Smooth muscle cell of the coronary artery (primary cell): ENCODE data around the gene GABRQ. TPM values are rescaled to one million over a fixed set of nuclear protein-coding genes. Genes with fewer than 3 reads are reported as not detected.

Source experiments
- total RNA-seq: library from RNA; depleted of rRNA; stranded (reverse); fragments of >200 nt; gene quantifications from 2 replicates; pipeline ENCODE4 v1.2.3, GENCODE V29; 2014; ENCODE audit warnings: low replicate concordance

Gene GABRQ
- total RNA-seq, result not detected in 2 replicates

DNA sequence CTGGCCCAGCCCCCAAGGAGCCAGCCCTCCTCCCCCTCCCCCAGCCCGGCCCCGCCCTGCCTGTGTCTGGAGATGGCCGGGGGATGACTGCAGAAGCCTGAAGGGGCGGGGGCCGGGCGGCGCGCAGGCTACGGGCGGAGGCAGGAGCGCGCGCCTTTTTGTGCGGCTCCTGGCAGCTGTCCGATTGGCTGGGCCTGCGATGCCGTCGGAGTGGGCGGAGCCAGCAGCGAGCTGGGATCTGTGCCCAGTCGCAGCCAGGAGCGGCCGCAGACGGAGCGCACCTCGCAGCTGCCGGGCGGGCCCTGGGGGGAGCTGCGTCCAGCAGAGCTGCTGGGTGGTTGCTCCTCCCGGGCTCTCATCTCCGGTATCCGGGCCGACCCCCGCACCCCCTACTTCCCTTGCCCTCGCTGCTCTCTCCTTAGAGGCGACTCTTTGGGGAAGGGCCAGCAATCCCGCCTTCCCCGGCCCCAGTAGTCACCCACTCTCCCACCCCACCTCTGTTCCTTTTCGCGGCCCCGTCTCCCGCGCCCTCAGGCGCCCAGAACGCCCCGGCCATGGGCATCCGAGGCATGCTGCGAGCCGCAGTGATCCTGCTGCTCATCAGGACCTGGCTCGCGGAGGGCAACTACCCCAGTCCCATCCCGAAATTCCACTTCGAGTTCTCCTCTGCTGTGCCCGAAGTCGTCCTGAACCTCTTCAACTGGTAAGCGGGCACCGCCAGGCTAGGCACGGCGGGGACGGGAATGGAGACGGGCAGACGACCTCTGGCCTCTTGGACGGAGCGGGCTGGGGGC, at the start of gene GABRQ:
GABRQ (plus strand) TSS at position 247 of the 794 bp plus-strand sequence; CDS start at position 555, 308 bp downstream.

DNA sequence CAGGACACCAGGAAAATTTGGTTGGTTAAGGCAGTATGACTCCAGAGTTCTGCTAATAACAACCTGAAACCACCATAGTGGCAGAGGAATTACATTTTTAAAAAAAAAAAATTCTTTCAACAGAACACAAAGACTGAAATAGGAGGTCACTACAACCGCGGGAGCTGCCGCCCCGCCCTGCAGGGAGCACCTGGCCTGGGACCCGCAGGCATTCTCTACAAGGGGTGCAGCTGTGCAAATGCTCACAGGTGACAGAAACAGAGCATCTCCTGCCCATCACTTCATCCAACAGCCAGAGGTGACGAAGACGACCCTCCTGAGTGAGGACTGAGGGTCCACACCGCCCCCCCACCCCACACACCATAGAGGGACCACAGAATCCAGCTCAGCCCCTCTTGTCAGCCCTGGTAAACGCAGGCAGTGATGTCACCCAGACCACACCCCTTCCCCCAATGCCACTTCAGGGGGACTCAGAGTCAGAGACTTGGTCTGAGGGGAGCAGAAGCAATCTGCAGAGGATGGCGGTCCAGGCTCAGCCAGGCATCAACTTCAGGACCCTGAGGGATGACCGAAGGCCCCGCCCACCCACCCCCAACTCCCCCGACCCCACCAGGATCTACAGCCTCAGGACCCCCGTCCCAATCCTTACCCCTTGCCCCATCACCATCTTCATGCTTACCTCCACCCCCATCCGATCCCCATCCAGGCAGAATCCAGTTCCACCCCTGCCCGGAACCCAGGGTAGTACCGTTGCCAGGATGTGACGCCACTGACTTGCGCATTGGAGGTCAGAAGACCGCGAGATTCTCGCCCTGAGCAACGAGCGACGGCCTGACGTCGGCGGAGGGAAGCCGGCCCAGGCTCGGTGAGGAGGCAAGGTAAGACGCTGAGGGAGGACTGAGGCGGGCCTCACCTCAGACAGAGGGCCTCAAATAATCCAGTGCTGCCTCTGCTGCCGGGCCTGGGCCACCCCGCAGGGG, 60.5 kb downstream of the GABRQ start, which contains the start of gene MAGEA3:
MAGEA3 (plus strand) TSS at position 843 of the 980 bp plus-strand sequence. CDS start 2,039 bp downstream, outside the sequence.

Other genes with a start within 250 kb of the GABRQ start
- not detected in 2 replicates for gene GABRA3, start 186.6 kb upstream of the GABRQ start, total RNA-seq
- gene MAGEA3, start 60.9 kb downstream of the GABRQ start, total RNA-seq, result 0.15 TPM in 1 of 2 replicates, not detected in the other
- gene CSAG2, start 71.4 kb downstream of the GABRQ start, total RNA-seq, result not detected in 2 replicates
- not detected in 2 replicates for gene MAGEA2B, start 76.7 kb downstream of the GABRQ start, total RNA-seq
- not detected in 2 replicates for gene CSAG1, start 95.8 kb downstream of the GABRQ start, total RNA-seq
- 0.08 TPM in 1 of 2 replicates, not detected in the other for gene MAGEA12, start 95.9 kb downstream of the GABRQ start, total RNA-seq
- not detected in 2 replicates for gene MAGEA2, start 115.9 kb downstream of the GABRQ start, total RNA-seq
- gene CSAG3, start 121.3 kb downstream of the GABRQ start, total RNA-seq, result not detected in 2 replicates
- gene MAGEA6, start 131.8 kb downstream of the GABRQ start, total RNA-seq, result not detected in 2 replicates
- 19.0 and 31.3 TPM in 2 replicates for gene CETN2, start 192.9 kb downstream of the GABRQ start, total RNA-seq
- 13.9 and 18.9 TPM in 2 replicates for gene NSDHL, start 193.2 kb downstream of the GABRQ start, total RNA-seq